ENCODE measurements around the gene NDUFA11. TPM values are rescaled to one million over a fixed set of nuclear protein-coding genes. Genes with fewer than 3 reads are reported as not detected.

NDUFA11 gene
- total and polyA plus RNA-seq, 2 of the 13 experiments (the other 11 are each of a cell fraction or from before 2014, with no cell fraction given) = 286 to 378 TPM

GRCh38 chr19:5891938-5892771 lies 11.4 kb downstream of the NDUFA11 start (continued):
- TF ChIP-seq ZNF691 (CRISPR knock-in tag; IDR thresholded peaks at IDR 0.05; ENCODE audit: borderline replicate concordance, low read depth) (no peak), ZNF503 (CRISPR knock-in tag; IDR thresholded peaks at IDR 0.05) (peak; percentile 42), GMEB2 (CRISPR knock-in tag; IDR thresholded peaks at IDR 0.05; ENCODE audit: low read depth) (no peak), HNRNPLL (IDR thresholded peaks at IDR 0.05; ENCODE audit: low read depth, low read length, poor library complexity, severe bottlenecking) (peak; percentile 34), JDP2 (CRISPR knock-in tag; IDR thresholded peaks at IDR 0.05; ENCODE audit: borderline replicate concordance) (no peak), ZBTB33 (CRISPR knock-in tag; IDR thresholded peaks at IDR 0.05) (peak; percentile 75), HHEX (CRISPR knock-in tag; IDR thresholded peaks at IDR 0.05) (no peak), ZNF138 (CRISPR knock-in tag; IDR thresholded peaks at IDR 0.05; ENCODE audit: low read depth) (no peak), SP1 (IDR thresholded peaks at IDR 0.05) (no peak), SP1 (CRISPR knock-in tag; IDR thresholded peaks at IDR 0.05) (no peak), ZNF18 (CRISPR knock-in tag; IDR thresholded peaks at IDR 0.05; ENCODE audit: insufficient replicate concordance) (no peak), HNRNPH1 (optimal IDR thresholded peaks at IDR 0.05; ENCODE audit: low read depth, low read length) (no peak), NR3C1 (CRISPR knock-in tag; IDR thresholded peaks at IDR 0.05) (no peak), ZNF121 (CRISPR knock-in tag; IDR thresholded peaks at IDR 0.05) (peak; percentile 49; the same call in 1 of the 2 replicates), ZNF17 (CRISPR knock-in tag; IDR thresholded peaks at IDR 0.05) (0 out of 2 replicates have a peak, but pooled peaks have one; percentile 25), TBX2 (CRISPR knock-in tag; IDR thresholded peaks at IDR 0.05; ENCODE audit: borderline replicate concordance) (no peak), NFE2 (CRISPR knock-in tag; IDR thresholded peaks at IDR 0.05) (no peak), CREB3 (CRISPR knock-in tag; IDR thresholded peaks at IDR 0.05) (no peak), ZNF703 (CRISPR knock-in tag; IDR thresholded peaks at IDR 0.05; ENCODE audit: borderline replicate concordance) (no peak), RAD21 (CRISPR knock-in tag; IDR thresholded peaks at IDR 0.05) (peak; percentile 98), ZNF256 (CRISPR knock-in tag; conservative IDR thresholded peaks at IDR 0.05) (no peak)
